Kidney (tissue), 14 donors: ENCODE data around the gene SELENOP. TPM values are rescaled to one million over a fixed set of nuclear protein-coding genes. Genes with fewer than 3 reads are reported as not detected.

ENCODE experiments used
- DNase-seq, 5 donors: peaks; one replicate each; pipeline ENCODE4 v3.0.0-alpha.2; 2013 to 2020
- FAIRE-seq: peaks from 2 replicates; lab custom pipeline; 2012; peaks lifted over from hg19 to GRCh38; lab: Jason Lieb, UNC
- H3K27ac ChIP-seq, 2 donors: one replicate each; pipeline ENCODE4 v1.7.0; 2013; ENCODE audit warnings: low read depth in 2 of 2, low read length in 2 of 2, inconsistent platforms in 1 of 2
- H3K27me3 ChIP-seq: one replicate; pipeline ENCODE4 v1.7.1; 2013; ENCODE audit warnings: low read length, inconsistent platforms; ENCODE audit not compliant: control insufficient read depth, insufficient read depth
- H3K36me3 ChIP-seq, 3 donors: one replicate each; pipeline versions ENCODE4 v1.7.0 to v1.7.1; 2013; ENCODE audit warnings: low read length in 3 of 3, control low read depth in 1 of 3, inconsistent platforms in 1 of 3; ENCODE audit not compliant: insufficient read depth in 3 of 3, control insufficient read depth in 2 of 3
- H3K4me1 ChIP-seq, 3 donors: one replicate each; pipeline versions ENCODE4 v1.7.0 to v1.7.1; 2013; ENCODE audit warnings: low read length in 3 of 3, inconsistent platforms in 1 of 3, low read depth in 1 of 3; ENCODE audit not compliant: control insufficient read depth in 2 of 3, insufficient read depth in 2 of 3
- H3K4me3 ChIP-seq, 3 donors: one replicate each; pipeline versions ENCODE4 v1.7.0 to v1.8.1; 2013; ENCODE audit warnings: low read length in 3 of 3, control low read depth in 1 of 3, inconsistent platforms in 1 of 3
- H3K9ac ChIP-seq, 3 donors: one replicate each; pipeline versions ENCODE4 v1.7.0 to v1.7.1; 2013; ENCODE audit warnings: low read length in 3 of 3, control low read depth in 1 of 3, inconsistent platforms in 1 of 3
- H3K9me3 ChIP-seq, 3 donors: one replicate each; pipeline versions ENCODE4 v1.7.0 to v1.7.1; 2013; ENCODE audit warnings: low read length in 3 of 3, control low read depth in 1 of 3, inconsistent platforms in 1 of 3; ENCODE audit not compliant: control insufficient read depth in 2 of 3, insufficient read depth in 1 of 3
- CTCF ChIP-seq: IDR thresholded peaks from 3 replicates; pipeline ENCODE4 v1.5.1; 2012; ENCODE audit warnings: mild to moderate bottlenecking, moderate library complexity, borderline replicate concordance; ENCODE audit not compliant: insufficient read depth; ENCODE audit errors: extremely low read depth
- intact Hi-C: fragments of 100-400 bp; cut with DNase I; formaldehyde crosslinking; loops from one replicate; pipeline ENCODE4 v1.11.1; 2022
- polyA plus RNA-seq: library from polyadenylated mRNA; stranded (reverse); fragments of 350-450 nt; fragmentation: Illumina TruSeq; extraction: RNeasy Lipid Tissue Mini Kit (QIAGEN cat#74804); gene quantifications from one replicate; pipeline ENCODE4 v1.2.3, GENCODE V29; 2014; ENCODE audit warnings: low read depth, low replicate concordance; ENCODE audit not compliant: insufficient read depth
- total RNA-seq: library from RNA; stranded (reverse); fragmentation: NEBNext Ultra II Directional; extraction: Animal tissue kit (Norgen Biotek cat#: 25700); gene quantifications from one replicate; pipeline ENCODE4 v1.2.1, GENCODE V29; 2021
- donor health status: control.
- donor health status: control.
- donor health status: control.
- donor health status: control.
- donor health status: control.
- donor health status: DM: yes; HTN: yes; CAD: no.
- donor health status: Normal renal cell carcinoma (clear cell type).

The SELENOP gene
- total and polyA plus RNA-seq, 2 donors from 2014 or later, result 305 to 390 TPM

- FAIRE-seq, result no peak
- H3K27me3 ChIP-seq, result no peaks in the 10 kb centered on the region
These were observed 20.5 kb downstream of the SELENOP start for GRCh38 chr5:42791151-42791550.

GRCh38 chr5:42787845-42788244 lies 23.8 kb downstream of the SELENOP start:
- peaks cover 0 to 4% (median 4%) of the 10 kb centered on the region in 3 donors for H3K9me3 ChIP-seq
- H3K9ac ChIP-seq, result no peak overlapping the region
- FAIRE-seq (no peak), DNase-seq (no peak)
- no peaks in the 10 kb centered on the region for H3K4me1 ChIP-seq
- H3K36me3 ChIP-seq, result no peaks in the 10 kb centered on the region
- intact Hi-C loops, result no loop called here
- H3K4me3 ChIP-seq, result no peak overlapping the region
- no peaks in the 10 kb centered on the region for H3K27me3 ChIP-seq
- no peak overlapping the region for H3K27ac ChIP-seq
- no peak for TF ChIP-seq CTCF

More at GRCh38 chr5:42791151-42791550, 20.5 kb downstream of the SELENOP start:
- Histone ChIP-seq H3K4me3 (no peak overlapping the region), H3K9me3 (peaks cover 0 to 4% (median 4%) of the 10 kb centered on the region in 3 donors), H3K36me3 (no peaks in the 10 kb centered on the region), H3K27ac (no peak overlapping the region), H3K4me1 (no peaks in the 10 kb centered on the region), H3K9ac (no peak overlapping the region)
- intact Hi-C loops, result no loop called here
- TF ChIP-seq CTCF, result no peak
- no peak for DNase-seq

- Histone ChIP-seq H3K36me3 (no peaks in the 10 kb centered on the region), H3K27ac (no peak overlapping the region), H3K4me1 (no peaks in the 10 kb centered on the region), H3K27me3 (no peaks in the 10 kb centered on the region), H3K4me3 (no peak overlapping the region), H3K9ac (no peak overlapping the region), H3K9me3 (peaks cover 0 to 4% (median 4%) of the 10 kb centered on the region in 3 donors)
- DNase-seq, result no peak
- no peak for TF ChIP-seq CTCF
- intact Hi-C loops, result no loop called here
- FAIRE-seq, result no peak
These were observed 24.6 kb downstream of the SELENOP start for GRCh38 chr5:42787073-42787472.

DNA sequence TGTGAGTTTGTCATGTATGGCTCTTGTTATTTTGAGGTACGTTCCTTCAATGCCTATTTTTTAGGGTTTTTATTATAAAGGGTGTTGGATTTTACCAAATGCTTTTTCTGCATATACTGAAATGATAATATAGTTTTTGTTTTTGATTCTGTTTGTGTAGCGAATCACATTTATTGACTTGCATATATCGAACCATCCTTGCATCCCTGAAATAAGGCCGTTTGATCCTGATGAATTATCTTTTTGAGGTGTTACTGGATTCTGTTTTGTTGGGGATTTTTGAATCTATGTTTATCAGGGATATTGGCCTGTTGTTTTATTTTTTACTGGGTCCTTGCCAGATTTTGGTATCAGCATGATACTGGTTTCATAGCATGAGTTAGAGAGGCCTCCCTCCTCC lies 25.9 kb downstream of the SELENOP start:
- no peak overlapping the region for H3K9ac ChIP-seq
- no peaks in the 10 kb centered on the region for H3K36me3 ChIP-seq
- intact Hi-C loops, result no loop called here
- H3K27me3 ChIP-seq, result no peaks in the 10 kb centered on the region
- FAIRE-seq, result no peak
- H3K9me3 ChIP-seq, result peaks cover 0 to 4% (median 4%) of the 10 kb centered on the region in 3 donors
- no peak for DNase-seq
- H3K4me1 ChIP-seq, result no peaks in the 10 kb centered on the region
- no peak for TF ChIP-seq CTCF
- H3K4me3 ChIP-seq, result no peak overlapping the region
- no peak overlapping the region for H3K27ac ChIP-seq
